ENCODE measurements around the gene SCMH1.

DNA sequence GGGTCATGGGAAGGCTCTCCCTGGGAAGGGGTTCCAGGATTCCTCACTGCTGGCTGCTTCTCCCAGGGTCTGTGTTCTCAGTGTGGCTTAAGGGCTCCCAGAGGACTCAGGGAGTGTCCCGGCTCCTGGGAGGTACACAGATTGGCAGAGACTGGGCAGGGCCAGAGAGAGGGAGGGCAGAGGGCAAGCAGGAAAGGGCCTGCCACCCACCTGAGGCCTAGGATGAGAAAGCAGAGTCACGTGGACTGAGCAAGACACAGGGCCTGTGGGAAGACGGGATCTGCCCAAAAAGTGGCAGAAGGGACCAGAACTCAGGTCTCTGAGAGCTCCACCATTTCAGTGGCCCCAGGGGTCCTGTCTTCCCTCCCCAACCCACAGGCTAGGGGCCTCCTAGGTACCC lies 221.5 kb downstream of the SCMH1 start:
- TF ChIP-seq POLR2A (IDR thresholded peaks at IDR 0.05; ENCODE audit: low read depth, low read length) = no peak
- no peak for TF ChIP-seq TAF1 (IDR thresholded peaks at IDR 0.05; ENCODE audit: low read depth, low read length)
- no peak for TF ChIP-seq POLR2AphosphoS5 (IDR thresholded peaks at IDR 0.05; ENCODE audit: low read depth, low read length)
- TF ChIP-seq POU2F2 (IDR thresholded peaks at IDR 0.05; ENCODE audit: low read depth, low read length) = no peak
- no peak for TF ChIP-seq PAX5 (IDR thresholded peaks at IDR 0.05; ENCODE audit: insufficient read depth, low read length, severe bottlenecking)
- no peak for TF ChIP-seq SPI1 (IDR thresholded peaks at IDR 0.05; ENCODE audit: low read depth, low read length)
